GM21390 (cell line): ENCODE data around the gene RNF214.

ENCODE experiments used
- ATAC-seq: cut with Tn5 transposase; IDR thresholded peaks from one replicate; pipeline ENCODE4 v1.9.1; 2021; ENCODE audit not compliant: unreplicated experiment

Gene RNF214

DNA sequence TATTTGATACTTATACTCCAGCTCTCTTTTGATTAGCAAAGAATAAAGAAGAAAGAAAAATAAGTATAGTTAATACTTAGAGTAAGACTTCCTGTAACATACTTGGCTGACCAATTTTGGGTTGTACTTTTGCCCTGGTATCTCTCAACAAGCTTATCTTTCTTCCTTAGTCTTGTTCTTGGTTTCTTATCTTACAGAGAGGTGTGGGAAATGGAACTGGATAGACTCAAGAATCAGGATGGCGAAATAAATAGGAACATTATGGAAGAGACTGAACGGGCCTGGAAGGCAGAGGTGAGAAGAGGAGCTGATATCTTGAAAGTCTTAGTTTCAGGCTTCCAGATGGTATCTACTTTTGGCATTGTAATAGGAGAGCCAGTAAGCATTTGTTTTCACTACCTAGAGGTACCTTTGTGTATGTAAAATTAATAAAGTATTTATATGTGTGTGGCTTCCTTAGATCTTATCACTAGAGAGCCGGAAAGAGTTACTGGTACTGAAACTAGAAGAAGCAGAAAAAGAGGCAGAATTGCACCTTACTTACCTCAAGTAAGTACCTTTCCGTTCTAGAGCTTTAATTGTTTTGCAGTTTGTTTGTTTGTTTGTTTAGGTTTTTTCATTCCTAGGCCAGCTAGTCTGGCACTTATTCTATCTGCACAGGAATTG lies 47.4 kb downstream of the RNF214 start:
- no peak for ATAC-seq

DNA sequence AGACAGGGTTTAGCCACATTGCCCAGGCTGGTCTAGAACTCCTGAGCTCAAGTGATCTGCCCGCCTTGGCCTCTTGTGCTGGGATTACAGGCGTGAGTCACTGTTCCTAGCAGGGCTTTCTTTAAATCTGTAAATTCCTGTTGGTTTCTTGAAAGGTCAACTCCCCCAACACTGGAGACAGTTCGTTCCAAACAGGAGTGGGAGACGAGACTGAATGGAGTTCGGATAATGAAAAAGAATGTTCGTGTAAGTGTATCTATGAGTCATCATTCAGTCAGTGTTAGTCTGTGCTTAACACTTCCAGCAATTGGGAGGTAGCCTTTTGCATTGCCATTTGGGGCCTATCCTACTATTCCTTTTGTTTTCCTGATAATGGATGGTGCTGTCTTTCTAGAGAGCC lies 48.7 kb downstream of the RNF214 start:
- no peak for ATAC-seq

DNA sequence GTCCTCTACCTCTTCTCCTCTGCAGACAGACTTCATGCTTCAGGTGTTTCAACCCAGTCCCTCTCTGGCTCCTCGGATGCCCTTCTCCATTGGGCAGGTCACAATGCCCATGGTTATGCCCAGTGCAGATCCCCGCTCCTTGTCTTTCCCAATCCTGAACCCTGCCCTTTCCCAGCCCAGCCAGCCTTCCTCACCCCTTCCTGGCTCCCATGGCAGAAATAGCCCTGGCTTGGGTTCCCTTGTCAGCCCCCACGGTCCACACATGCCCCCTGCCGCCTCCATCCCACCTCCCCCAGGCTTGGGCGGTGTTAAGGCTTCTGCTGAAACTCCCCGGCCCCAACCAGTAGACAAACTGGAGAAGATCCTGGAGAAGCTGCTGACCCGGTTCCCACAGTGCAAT lies 49.4 kb downstream of the RNF214 start:
- ATAC-seq: no peak

DNA sequence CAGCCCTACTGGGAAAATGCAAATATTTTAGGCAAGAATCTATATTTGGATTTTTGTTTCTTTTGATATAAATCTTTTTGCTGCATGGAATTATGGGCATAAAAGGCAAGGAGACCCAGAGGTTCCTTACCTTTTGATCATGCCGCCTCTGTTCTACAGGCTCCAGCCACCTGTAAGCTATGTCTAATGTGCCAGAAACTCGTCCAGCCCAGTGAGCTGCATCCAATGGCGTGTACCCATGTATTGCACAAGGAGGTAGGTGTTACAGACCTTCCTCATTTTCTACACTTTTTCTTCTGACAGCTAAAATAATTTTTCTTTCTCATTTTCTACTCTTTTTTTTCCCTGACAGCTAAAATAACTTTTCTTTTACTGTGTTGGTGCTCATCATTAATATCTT lies 50.5 kb downstream of the RNF214 start:
- ATAC-seq: no peak

DNA sequence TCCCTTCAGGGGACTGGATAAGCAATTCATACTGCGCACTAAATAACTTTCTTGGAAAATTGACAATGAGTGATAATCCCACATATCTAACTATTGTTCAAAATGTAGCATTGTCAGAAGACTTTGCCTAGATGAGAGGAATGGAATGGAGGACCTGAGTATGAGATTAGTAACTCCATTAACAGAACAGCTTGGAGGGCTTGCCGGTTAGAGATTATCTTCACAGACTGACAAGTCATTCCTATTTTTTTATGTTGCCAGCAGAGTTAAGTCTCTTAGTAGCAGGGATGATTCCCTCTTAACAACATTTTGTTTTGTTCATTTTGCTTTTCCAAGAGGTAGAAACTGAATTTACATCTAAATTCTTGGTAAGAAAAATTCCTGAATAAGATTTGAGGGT lies 51.6 kb downstream of the RNF214 start:
- ATAC-seq: no peak

DNA sequence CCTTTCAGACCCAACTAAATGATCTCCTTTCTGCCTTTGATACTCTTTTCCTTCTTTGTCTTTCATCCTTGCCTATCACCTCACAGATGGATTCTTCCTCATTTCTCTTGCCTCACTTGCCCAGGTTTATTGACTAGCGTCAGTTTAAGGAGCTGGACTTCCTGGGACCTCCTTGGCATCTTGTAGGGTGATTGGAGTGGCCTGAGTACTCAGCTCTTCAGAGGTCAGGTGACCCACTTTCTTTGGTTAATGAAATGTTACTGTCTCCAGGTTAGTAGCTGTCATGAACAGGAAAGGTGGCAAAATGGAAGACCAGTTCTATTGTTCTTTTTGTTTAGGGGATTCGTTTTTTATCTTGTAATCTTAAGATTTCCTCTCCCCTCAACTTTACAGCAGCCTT lies 54.1 kb downstream of the RNF214 start:
- no peak for ATAC-seq

DNA sequence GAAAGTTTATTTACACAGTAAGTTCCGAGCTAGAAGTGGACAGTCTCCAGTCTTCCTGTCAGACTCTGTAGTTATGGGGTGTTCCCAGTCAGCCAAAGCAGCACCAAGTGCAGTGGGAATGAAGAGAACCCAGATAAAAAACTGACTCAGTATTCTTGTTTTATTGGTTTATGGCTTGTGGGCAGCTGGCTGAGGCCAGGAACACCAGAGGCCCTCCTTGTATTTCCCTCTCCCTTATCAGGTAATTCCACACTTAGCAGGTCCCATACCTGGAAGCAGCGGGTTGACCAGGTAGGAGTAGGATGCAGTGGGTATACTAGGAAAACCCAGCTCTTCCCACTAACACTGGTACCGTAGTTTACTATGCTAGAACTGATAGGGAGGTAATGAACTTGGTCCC lies 55.2 kb downstream of the RNF214 start:
- no peak for ATAC-seq

DNA sequence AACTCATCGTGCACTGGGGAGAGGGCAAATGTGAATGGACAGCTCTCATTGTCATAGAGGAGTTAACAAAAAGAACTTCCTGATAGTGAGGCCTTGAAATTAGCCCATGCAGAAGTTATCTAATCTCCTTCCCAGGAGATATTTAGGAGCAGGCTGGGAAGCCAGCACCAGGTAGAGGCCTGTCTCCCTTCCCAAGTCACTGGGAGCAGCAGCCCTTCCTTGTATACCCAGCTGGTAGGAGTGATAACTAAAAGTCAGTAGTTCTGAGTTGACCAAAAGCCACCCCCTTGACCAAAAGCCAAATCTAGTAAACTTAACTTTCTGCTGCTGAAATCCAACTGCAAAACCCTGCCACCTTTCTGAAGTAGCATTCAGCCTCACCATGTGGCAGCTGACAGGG lies 57.3 kb downstream of the RNF214 start:
- no peak for ATAC-seq

DNA sequence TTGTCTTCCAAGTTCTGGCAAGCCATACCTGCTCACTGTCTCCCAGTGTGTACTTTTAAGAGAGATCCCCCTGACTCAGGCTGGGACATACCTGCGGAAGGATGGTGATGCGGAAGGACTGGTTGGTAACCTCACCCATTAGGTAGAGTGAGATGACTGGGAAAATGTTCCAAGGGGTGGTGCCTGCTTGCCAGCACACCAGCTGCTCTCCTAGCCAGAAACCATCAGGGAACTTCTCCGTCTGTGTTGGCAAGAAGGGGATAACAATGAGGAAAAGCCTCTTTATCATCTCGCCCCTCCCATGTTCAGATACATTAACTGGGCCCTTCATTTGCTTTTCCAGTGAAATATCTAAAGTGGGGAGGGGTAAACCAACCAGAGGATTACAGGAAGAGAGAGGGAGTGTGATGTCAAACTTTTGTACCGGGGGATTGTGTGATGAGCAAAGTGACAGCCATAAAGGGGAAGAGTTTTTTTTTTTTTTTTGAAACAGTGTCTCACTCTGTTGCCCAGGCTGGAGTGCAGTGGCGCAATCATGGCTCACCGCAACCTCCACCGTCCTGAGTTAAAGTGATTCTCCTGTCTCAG lies 58.4 kb downstream of the RNF214 start, which contains the start of gene BACE1-AS:
Gene BACE1-AS, plus strand, starts transcription at position 538 of the 588 bp plus-strand sequence.
- ATAC-seq: no peak

DNA sequence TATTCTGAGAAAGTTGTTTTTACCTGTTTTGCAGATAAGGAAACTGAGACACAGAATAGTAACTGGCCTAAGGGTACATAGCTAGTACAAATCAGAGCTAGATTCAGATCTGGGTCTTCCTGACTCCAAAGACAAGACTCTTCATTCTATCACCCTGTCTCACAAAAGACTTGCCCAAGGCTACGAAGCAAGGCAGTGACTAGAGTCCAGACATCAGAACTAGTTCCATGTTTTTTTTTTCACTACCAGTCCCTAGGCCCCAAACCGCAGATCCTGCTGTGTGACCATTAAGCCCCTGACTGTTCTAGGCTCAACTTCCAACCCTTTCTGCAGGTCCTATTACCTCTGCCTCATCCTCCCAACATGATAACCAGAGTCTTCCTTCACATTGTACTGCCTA lies 60.1 kb downstream of the RNF214 start:
- ATAC-seq: no peak

DNA sequence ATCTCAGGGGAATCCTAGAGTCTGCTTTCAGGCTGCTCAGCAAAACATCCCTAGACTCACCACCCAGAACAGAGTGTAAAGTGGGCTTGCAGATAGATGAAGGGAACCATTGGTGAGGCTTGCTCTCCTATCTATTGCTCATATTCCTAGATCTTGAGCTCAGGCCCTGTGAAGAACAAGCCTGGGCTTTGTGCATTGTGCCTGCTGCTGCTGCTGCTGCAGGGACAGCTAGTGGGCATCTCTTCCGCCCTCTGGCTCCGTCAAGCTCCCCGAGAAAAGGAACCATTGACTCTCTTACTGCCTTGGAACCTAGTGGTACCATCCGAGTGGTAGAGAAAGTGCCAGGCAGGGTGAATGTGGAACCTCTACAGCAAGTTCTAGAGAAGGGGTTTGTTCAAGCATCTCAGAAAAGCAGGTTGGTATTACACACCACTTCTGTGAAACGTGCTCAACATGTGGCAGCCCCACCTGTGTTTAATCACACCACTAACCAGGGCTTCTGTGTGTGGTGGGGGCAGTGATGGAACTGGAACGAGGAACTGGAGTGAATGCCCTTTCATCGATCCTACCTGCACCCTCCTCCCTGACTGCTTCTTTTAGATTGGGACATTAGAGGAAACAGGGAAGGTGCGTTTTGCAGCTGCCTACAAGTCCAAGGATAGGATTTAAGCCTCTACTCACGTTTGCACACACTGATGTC lies 63.1 kb downstream of the RNF214 start:
- no peak for ATAC-seq

DNA sequence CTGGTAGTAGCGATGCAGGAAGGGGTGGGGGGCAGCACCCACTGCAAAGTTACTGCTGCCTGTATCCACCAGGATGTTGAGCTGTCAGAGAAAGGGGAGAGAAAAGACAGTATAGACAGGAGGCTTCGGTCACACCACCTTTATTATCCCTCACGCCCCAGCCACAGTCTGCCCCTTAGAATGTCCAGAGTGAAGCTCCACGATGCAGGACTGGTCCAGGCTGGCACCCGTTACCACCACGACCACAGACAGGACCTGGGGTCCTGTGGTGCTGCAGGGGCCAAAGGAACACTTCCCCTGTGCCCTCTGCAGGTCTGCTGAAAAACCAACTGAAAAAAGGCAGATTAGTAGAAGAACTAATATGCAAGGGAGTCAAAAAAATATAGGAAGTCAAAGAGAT lies 64.4 kb downstream of the RNF214 start:
- ATAC-seq: no peak

DNA sequence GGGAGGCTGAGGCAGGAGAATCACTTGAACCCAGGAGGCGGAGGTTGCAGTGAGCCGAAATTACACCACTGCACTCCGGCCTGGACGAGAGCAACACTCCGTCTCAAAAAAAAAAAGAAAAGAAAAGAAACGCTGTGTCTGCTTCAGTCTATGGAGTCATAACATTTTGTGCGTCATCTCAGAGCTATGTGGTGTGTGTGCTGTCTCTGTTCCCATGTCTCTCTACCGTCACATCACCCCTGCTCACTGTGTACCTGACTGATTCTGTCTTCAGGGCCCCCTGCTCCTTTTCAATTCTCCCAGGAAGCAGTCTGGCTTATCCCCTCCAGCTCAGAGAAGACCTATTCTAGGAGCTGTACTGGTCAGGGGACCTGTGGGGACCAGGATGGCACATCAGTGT lies 65.7 kb downstream of the RNF214 start:
- no peak for ATAC-seq

DNA sequence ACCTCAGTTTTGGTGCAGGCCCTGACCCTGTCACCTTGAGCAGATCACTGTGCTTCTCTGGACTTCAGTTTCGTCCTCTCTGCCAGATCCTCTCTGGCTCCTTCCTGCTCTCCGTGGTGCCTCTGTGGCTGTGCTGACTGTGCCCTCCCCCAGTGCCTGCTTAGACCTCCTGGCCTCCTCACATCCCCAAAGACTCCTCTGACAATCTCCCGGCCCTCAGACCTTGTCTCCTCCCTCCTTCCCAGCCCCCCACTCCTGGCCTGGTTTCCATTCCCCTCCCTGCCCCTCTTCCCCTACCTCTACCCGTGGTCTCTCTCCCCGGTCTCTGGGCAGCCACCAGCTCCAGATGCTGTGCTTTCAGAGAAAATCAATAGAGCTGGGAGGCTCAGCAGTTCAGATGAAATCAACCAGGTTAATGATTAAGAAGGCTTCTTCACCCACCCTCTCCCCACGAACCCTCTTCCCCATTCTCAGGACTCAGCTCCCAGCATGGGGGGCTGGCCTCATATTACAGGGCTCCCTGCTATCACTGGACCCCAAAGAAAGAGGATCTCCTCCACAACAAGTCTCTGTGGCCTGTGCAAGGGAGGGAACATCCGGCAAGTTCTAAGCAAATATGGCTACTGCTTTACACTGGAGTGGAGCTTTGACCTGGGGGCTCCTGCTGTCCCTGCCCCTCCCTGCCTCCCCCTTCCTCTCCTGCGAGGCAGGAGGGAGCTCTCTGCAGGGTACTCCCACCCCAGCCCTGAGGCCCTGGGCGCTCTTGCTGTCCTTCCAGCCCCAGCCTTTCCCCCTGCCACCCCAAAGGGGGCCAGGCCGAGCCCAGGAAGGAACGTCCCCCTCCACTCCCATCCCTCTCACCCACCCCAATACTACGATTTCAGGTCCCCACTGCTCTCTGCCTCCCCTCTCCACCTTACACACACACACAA lies 67.1 kb downstream of the RNF214 start:
- no peak for ATAC-seq

DNA sequence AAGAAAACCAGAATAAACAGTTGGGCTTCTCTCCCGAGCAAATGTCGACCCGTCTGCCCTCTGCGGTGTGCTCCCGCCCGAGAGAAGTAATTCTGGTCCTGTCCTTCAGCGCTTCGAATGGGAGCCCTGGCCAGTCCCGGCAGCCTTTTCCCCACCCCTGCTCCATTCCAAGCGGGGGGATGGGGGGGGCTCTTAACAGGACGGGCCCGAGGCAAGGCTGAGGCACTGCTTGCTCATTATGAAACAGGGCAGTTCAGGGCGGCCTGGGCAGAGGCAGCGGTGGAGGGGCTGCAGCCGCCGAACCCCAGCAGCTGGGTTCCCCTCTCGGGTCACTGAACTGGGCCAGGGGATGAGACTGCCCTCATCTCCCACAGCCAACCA lies 67.8 kb downstream of the RNF214 start:
- no peak for ATAC-seq

DNA sequence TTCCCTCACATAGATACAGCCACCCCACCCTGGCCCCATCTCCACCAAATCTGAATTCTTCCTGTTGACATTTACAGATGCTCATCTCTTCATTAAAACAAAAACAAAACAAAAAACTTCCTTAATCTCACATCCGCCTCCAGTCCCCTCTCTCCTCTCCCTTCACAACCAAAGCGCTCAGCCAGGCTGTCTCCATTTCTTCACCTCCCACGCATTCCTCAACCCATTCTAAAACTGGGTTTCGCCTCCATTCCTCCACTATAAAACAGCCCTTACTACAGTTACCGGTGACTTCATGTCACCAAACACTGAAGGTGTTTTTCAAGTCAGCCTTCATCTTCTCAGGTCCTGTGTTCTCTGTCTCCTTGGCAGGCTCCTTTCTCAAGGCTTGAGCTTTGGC lies 68.3 kb downstream of the RNF214 start:
- no peak for ATAC-seq

DNA sequence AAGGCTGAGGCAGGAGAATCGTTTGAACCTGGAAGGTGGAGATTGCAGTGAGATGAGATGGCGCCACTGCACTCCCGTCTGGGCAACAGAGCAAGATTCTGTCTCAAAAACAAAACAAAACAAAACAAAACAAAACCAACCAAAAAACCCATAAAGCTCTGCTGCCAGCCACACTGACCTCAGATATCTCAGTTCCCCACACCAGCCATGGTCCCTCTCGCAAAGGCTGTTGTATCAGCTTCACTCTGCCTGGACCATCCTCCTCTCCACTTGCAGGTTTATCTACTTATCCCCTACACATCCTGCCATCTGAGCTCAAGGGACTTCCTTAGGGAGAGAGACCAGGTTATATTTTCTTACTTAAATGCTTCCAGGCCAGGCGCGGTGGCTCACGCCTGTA lies 69.8 kb downstream of the RNF214 start:
- ATAC-seq: no peak

DNA sequence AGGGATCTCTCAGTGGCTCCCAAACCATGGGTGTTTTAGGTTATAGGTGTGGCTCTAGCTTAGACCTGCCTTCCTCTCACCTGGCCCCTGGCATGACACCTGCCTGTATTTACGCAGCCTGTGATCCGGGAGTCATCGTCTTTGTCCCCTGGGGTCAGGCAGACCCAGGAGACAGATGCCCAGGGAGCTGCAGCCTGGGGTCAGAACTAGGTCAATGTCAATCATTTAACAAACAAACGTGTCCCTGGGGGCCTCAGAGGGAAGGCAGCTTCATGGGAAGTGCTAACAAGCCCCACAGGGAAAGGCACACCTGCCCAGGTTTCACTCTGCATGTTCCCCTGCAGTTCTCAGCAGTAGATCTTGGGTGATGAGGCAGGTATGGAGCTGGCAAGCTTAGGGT lies 70.6 kb downstream of the RNF214 start:
- ATAC-seq: no peak

DNA sequence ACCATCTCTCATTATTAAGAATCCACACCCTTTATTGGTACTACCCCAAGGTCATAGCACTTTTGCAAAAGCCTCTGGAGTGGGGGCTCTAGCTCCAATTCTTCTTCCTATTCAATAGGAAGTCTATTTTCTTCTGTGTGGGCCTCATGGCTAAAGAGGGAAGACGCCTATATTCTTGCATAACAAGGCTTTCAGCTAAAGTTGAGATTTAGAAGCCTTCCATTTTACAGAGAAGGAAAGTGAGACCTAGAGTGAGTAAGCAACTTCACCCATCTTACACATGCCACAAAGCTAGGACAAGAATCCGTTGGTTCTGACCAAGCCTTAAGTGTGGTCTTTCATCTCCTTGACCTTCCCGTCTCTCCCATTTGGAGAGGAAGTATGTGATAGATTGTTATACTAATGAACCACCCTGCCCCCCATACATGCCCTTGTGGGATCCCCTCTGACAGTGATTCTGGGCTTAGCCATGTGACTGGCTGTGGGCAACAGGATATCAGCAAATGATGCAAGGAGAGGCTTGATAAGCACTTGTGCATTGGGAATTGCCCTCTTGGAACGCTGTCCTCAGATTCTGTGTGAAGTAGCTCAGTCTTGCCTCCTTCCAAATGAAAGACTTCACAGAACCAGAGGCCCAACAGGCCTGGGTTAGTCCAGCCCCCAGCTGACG lies 71.3 kb downstream of the RNF214 start:
- no peak for ATAC-seq

DNA sequence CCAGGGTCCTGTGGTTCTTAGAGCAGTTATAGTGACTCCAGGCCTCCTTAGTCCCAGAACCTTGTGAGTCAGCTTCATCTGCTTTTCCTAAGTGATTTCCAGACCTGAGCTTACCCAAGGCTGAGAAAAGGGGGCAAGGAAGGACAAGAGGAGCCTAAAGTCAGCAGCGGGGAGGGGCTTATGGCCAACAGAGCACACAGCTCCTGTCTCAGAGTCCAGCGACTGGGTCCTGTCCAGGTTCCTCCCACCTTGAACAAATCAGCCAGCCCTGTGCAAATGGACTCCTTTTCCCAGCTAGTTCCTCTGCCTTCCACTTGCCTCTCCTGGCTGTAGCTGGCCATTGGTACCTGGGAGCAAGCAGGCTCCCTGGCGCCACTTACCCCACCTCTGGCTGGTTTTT lies 72.7 kb downstream of the RNF214 start:
- no peak for ATAC-seq

DNA sequence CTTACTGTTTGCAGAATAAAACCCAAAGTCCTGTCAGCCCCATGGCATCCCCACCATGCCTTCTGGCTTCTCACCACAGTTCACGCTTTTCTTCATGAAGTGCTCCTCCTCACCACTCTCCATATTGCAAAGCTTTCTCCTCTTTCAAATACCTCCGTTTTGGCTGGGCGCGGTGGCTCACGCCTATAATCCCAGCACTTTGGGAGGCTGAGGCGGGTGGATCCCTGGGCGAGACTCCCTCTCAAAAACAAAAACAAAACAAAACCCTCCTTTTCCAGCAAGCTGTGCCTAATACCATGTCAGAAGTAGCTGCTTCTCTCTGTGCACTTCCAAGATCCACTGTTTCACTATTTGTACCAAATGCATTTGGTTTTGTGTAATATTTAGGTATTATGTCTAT lies 76.8 kb downstream of the RNF214 start:
- no peak for ATAC-seq
